Lower leg skin (tissue), 3 donors: Measurements from ENCODE around the gene NEO1.

Source experiments
- POLR2A ChIP-seq, 2 donors: fragments of 450-650 bp; IDR thresholded peaks; one replicate each; pipeline ENCODE4 v1.6.1; 2016 to 2017; ENCODE audit warnings: antibody characterized with exemption in 2 of 2, mild to moderate bottlenecking in 1 of 2, moderate library complexity in 1 of 2
- TF ChIP-seq, protein P1 (sequence below), 3 donors: fragments of 450-650 bp; IDR thresholded peaks; one replicate each; pipeline ENCODE4 v1.5.1; 2016; ENCODE audit warnings: antibody characterized with exemption in 3 of 3, mild to moderate bottlenecking in 3 of 3, moderate library complexity in 2 of 3

DNA sequence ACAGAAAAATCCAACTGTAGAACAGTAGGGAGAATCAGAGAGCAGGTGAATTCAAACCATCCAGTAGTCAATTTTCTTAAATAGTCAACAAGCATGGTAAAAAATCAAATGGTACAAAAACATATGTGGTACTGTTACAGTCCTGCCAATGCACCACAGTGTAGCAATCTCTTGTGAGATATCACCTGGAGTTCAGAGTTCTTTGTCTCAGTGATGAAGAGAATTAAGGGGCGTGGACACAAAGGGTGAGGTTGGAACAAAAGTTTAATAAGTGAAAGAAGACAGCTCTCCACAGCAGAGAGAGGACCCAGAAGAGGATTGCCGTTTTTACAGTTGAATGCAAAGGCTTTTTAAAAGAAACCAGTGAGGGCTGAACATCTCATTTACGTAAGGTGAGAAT is 113.2 kb downstream of the NEO1 start:
- TF ChIP-seq, protein P1, sequence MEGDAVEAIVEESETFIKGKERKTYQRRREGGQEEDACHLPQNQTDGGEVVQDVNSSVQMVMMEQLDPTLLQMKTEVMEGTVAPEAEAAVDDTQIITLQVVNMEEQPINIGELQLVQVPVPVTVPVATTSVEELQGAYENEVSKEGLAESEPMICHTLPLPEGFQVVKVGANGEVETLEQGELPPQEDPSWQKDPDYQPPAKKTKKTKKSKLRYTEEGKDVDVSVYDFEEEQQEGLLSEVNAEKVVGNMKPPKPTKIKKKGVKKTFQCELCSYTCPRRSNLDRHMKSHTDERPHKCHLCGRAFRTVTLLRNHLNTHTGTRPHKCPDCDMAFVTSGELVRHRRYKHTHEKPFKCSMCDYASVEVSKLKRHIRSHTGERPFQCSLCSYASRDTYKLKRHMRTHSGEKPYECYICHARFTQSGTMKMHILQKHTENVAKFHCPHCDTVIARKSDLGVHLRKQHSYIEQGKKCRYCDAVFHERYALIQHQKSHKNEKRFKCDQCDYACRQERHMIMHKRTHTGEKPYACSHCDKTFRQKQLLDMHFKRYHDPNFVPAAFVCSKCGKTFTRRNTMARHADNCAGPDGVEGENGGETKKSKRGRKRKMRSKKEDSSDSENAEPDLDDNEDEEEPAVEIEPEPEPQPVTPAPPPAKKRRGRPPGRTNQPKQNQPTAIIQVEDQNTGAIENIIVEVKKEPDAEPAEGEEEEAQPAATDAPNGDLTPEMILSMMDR (IDR thresholded peaks at IDR 0.05) = no peak
- TF ChIP-seq POLR2A (IDR thresholded peaks at IDR 0.05) = no peak
